Mammary epithelial cell (primary cell): Measurements from ENCODE around the gene LMNTD2.

Experiments used
- CTCF ChIP-seq, 2 donors: IDR thresholded peaks in 1 of 2; conservative IDR thresholded peaks in 1 of 2; 2 replicates each; pipeline ENCODE4 v1.5.1; 2011 to 2012; ENCODE audit warnings: inconsistent platforms in 2 of 2, low read length in 2 of 2, mild to moderate bottlenecking in 2 of 2, control low read depth in 1 of 2, low read depth in 1 of 2; ENCODE audit not compliant: insufficient read depth in 1 of 2; ENCODE audit errors: extremely low read depth in 1 of 2
- EZH2 ChIP-seq: IDR thresholded peaks from 2 replicates; pipeline ENCODE4 v1.6.1; 2012; ENCODE audit warnings: low read length, inconsistent platforms, borderline replicate concordance

- TF ChIP-seq CTCF (conservative IDR thresholded peaks at IDR 0.05 in 1 of 2, IDR thresholded peaks at IDR 0.05 in 1 of 2; ENCODE audit: extremely low read depth in 1 of 2, insufficient read depth in 1 of 2, low read depth in 1 of 2, low read length in 2 of 2) (no peak), EZH2 (no peak)
Observed at GRCh38 chr11:532527-532985, 28.0 kb downstream of the LMNTD2 start.
